ENCODE results near the gene RASA3.

The RASA3 gene

DNA sequence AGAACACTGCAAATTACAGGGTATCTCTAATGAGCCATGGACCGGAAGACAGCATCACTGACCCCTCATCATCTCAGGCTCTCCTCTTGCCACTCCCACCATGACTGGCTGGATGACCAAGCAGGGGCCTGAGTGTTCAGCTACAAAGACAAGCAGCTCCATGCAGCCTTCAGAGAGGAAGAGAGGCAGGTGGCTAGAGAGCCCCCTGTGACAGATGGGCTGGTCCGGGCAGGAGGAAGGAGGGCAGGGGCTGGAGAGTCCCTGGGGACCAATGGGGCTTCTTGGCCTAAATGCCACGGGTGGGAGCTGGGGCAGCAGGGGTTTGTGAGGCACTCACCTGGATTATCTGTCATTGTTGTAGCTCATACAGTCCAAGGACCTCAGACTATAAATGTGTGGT, 12.8 kb upstream of the RASA3 start:
- no peaks in the 10 kb centered on the region for H3K36me3 Mint-ChIP-seq (ENCODE audit: low read depth)
- peaks cover 30% of the 10 kb centered on the region for H3K4me1 Mint-ChIP-seq
- no peaks in the 10 kb centered on the region for H3K9me3 Mint-ChIP-seq
- peaks cover 3% of the 10 kb centered on the region for H3K27me3 Mint-ChIP-seq (ENCODE audit: low read depth, poor library complexity)
- TF ChIP-seq, protein P1, sequence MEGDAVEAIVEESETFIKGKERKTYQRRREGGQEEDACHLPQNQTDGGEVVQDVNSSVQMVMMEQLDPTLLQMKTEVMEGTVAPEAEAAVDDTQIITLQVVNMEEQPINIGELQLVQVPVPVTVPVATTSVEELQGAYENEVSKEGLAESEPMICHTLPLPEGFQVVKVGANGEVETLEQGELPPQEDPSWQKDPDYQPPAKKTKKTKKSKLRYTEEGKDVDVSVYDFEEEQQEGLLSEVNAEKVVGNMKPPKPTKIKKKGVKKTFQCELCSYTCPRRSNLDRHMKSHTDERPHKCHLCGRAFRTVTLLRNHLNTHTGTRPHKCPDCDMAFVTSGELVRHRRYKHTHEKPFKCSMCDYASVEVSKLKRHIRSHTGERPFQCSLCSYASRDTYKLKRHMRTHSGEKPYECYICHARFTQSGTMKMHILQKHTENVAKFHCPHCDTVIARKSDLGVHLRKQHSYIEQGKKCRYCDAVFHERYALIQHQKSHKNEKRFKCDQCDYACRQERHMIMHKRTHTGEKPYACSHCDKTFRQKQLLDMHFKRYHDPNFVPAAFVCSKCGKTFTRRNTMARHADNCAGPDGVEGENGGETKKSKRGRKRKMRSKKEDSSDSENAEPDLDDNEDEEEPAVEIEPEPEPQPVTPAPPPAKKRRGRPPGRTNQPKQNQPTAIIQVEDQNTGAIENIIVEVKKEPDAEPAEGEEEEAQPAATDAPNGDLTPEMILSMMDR (IDR thresholded peaks at IDR 0.05), result no peak
- no peak for DNase-seq
- no peak overlapping the region for H3K27ac Mint-ChIP-seq
- H3K4me3 Mint-ChIP-seq, result no peak overlapping the region

DNA sequence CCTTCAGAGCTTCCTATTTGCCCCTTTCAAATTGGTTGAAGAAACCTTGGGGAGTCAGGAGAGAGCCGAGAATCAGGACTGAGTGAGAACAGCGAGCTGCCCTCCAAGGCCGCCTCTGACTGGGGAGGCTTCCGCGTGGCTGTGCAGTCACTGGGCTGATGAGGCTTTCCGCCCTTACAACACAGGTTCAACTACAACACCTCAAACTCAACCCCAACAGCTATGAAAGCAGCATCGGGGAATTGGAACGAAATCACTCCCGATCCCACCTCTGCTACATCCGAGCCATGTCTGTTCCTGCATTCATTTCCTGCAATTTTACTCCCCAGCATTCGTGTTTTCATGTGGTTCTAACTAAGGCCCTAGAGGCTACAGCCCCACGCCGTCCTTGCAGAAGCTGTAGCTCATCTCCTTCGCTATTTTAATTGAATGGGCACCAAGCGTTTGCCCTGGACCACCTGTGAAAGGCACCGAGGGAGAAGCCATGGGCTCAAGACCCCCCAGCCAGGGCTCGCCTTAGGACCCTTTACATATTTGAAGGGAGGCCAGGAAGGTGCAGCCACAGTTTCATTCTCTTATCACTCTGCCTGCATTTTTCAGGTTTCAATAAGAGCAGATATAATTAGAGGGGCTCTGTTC, 12.3 kb upstream of the RASA3 start:
- Mint-ChIP-seq H3K36me3 (ENCODE audit: low read depth) (no peaks in the 10 kb centered on the region), H3K4me1 (peaks cover 30% of the 10 kb centered on the region), H3K27ac (no peak overlapping the region), H3K4me3 (no peak overlapping the region), H3K9me3 (no peaks in the 10 kb centered on the region), H3K27me3 (ENCODE audit: low read depth, poor library complexity) (peaks cover 3% of the 10 kb centered on the region)
- TF ChIP-seq, protein P1 (IDR thresholded peaks at IDR 0.05), result no peak
- no peak for DNase-seq

DNA sequence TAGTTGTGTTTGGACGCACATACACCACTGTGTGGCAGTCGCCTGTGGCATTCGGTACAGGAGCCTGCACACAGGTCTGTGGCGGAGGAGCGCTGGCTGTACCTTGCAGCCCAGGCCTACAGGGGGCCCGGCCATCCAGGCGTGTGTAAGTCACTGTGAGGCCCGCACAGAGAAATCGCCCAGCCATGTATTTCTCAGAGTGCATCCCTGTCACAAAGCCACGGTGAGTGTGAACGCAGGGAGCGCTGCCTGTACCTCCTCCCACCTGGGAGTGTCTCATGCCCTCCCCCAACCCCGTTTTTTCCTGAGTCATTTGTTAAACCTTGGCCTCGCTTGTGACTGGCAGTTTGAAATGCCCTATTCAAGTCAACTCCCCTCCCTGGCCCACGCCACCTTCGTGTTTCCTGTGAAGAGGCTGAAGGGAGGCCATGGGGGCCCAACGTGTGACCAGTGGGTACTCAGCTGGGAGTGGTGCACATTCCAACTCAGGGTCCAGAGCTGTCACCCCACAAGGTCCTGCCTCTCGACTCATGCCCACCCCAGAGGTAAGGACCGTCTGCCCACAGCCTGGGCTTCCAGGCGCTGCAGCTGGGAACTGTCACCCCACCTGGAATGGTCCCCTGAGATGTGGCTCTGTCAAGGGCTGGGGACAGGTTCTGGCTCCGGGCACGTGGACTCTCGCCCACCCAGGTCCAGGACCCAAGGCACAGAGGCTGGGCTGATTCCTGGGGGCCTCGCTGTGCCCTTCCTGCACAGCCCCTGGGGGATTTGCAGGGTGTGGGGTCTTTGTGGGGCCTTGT, 11.6 kb upstream of the RASA3 start:
- Mint-ChIP-seq H3K4me1 (peaks cover 30% of the 10 kb centered on the region), H3K36me3 (ENCODE audit: low read depth) (no peaks in the 10 kb centered on the region), H3K27me3 (ENCODE audit: low read depth, poor library complexity) (peaks cover 7% of the 10 kb centered on the region), H3K4me3 (no peak overlapping the region), H3K27ac (peak overlapping the region; percentile 12), H3K9me3 (no peaks in the 10 kb centered on the region)
- TF ChIP-seq, protein P1 (IDR thresholded peaks at IDR 0.05), result peak; percentile 53
- DNase-seq, result peak; percentile 66

DNA sequence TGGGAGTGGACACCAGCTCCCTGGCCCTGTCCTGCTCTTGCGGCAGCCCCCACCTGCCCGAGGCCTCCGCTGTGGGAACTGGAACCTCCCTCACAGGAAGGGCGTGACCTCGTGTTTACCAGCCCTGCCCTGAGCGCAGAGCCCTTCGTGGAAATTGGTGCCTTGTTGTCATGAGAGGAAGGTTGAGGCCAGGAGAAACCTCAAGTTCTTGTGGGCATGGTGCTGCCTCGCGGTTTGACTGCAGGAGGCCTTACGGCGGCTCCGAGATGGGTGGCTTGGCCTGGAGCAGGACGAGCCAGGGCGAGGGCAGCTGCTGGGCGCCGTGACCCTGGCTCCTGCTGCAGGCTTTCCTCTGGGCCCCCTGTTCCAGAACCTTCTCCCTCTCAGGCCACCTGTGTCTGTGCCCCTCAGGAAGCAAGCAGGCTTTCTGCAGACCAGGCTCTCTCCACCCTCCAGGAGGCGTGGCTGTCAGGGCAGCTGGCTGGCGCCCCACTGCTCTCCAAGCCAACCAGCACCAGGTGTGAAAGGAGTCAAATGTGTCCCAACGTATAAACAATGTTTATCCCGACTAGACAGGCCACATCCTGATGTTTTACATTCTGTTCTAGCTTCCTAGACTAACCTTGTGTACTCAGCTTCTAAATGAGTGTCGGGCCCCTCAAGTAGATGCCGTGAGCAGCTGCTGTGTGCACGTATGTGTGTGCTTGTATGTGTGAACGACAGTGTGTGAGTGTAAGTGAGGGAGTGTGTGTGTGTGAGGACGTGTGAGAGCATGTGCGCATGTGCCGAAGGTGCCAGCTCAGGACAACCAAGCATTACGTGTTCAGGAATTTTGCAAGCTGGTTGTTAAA, 10.4 kb upstream of the RASA3 start:
- Mint-ChIP-seq H3K27me3 (ENCODE audit: low read depth, poor library complexity) (peaks cover 7% of the 10 kb centered on the region), H3K9me3 (no peaks in the 10 kb centered on the region), H3K27ac (no peak overlapping the region), H3K36me3 (ENCODE audit: low read depth) (no peaks in the 10 kb centered on the region), H3K4me3 (no peak overlapping the region), H3K4me1 (peaks cover 27% of the 10 kb centered on the region)
- no peak for DNase-seq
- TF ChIP-seq, protein P1 (IDR thresholded peaks at IDR 0.05), result no peak

DNA sequence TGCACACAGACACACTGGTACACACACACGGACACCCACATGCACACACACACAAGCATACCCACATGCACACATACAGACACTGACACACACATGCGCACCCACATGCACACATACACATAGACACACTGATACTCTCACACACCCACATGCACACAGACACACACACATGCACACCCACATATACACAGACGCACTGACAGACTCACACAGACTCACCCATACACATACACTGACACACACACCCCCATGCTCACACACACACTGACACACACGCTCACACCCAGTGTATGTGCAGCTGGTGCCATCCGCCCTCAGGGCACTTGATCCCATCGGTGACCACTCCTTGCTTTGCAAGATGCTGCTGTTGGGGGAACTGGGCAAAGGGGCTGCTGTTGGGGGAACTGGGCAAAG, 9.7 kb upstream of the RASA3 start:
- H3K27me3 Mint-ChIP-seq (ENCODE audit: low read depth, poor library complexity), result peaks cover 7% of the 10 kb centered on the region
- H3K27ac Mint-ChIP-seq, result no peak overlapping the region
- H3K36me3 Mint-ChIP-seq (ENCODE audit: low read depth), result no peaks in the 10 kb centered on the region
- no peak for DNase-seq
- H3K4me1 Mint-ChIP-seq, result peaks cover 26% of the 10 kb centered on the region
- H3K4me3 Mint-ChIP-seq, result no peak overlapping the region
- no peaks in the 10 kb centered on the region for H3K9me3 Mint-ChIP-seq
- TF ChIP-seq, protein P1 (IDR thresholded peaks at IDR 0.05), result no peak
